Tibial nerve (tissue), 4 donors: ENCODE measurements around the gene RPL18.

Experiments
- EP300 ChIP-seq, 2 donors: sonication (generic); formaldehyde crosslinking; IDR thresholded peaks; one replicate each; pipeline ENCODE4 v1.6.1; 2017; ENCODE audit warnings: antibody characterized with exemption in 2 of 2, mild to moderate bottlenecking in 1 of 2
- POLR2A ChIP-seq, 2 donors: fragments of 450-650 bp; IDR thresholded peaks; one replicate each; pipeline ENCODE4 v1.6.1; 2017; ENCODE audit warnings: antibody characterized with exemption in 2 of 2, mild to moderate bottlenecking in 2 of 2, moderate library complexity in 2 of 2
- TF ChIP-seq, protein P1 (sequence below), 5 experiments: fragments of 200-600 bp in 3 of 5; fragments of 450-650 bp in 2 of 5; sonication (generic) in 3 of 5; IDR thresholded peaks; one replicate each; pipeline ENCODE4 v1.5.1; 2016 to 2019; ENCODE audit warnings: antibody characterized with exemption in 5 of 5, mild to moderate bottlenecking in 3 of 5, moderate library complexity in 2 of 5

- TF ChIP-seq, protein P1, sequence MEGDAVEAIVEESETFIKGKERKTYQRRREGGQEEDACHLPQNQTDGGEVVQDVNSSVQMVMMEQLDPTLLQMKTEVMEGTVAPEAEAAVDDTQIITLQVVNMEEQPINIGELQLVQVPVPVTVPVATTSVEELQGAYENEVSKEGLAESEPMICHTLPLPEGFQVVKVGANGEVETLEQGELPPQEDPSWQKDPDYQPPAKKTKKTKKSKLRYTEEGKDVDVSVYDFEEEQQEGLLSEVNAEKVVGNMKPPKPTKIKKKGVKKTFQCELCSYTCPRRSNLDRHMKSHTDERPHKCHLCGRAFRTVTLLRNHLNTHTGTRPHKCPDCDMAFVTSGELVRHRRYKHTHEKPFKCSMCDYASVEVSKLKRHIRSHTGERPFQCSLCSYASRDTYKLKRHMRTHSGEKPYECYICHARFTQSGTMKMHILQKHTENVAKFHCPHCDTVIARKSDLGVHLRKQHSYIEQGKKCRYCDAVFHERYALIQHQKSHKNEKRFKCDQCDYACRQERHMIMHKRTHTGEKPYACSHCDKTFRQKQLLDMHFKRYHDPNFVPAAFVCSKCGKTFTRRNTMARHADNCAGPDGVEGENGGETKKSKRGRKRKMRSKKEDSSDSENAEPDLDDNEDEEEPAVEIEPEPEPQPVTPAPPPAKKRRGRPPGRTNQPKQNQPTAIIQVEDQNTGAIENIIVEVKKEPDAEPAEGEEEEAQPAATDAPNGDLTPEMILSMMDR (IDR thresholded peaks at IDR 0.05) = no peak
- TF ChIP-seq POLR2A (IDR thresholded peaks at IDR 0.05) (no peak), EP300 (IDR thresholded peaks at IDR 0.05) (no peak)
Measured at GRCh38 chr19:48627201-48627864, 8.4 kb upstream of the RPL18 start.
